Neural cell (in vitro differentiated cells): ENCODE data around the gene DLG2. TPM values are rescaled to one million over a fixed set of nuclear protein-coding genes. Genes with fewer than 3 reads are reported as not detected.
"Not testable (repeated sequence)": the region's sequence is repeated elsewhere in the genome, so short reads cannot be mapped to it uniquely, and the experiment has no call there.

Experiments used
- H2AFZ ChIP-seq: fragments of 200-600, 300-800 bp; sonication (generic), shearing (Covaris generic); 2 replicates; pipeline ENCODE4 v1.6.0; 2014; ENCODE audit warnings: low read depth, mild to moderate bottlenecking, antibody characterized with exemption, low read length, moderate library complexity
- H3F3A ChIP-seq: fragments of 200-600 bp; shearing (Covaris generic); 2 replicates; pipeline ENCODE4 v1.6.1; 2016; ENCODE audit warnings: mild to moderate bottlenecking, moderate library complexity, mixed read lengths, antibody characterized with exemption, low read length; ENCODE audit not compliant: insufficient read depth, poor library complexity, severe bottlenecking
- H3K27ac ChIP-seq: fragments of 200-600, 300-800 bp; sonication (generic), shearing (Covaris generic); 2 replicates; pipeline ENCODE4 v1.5.1; 2014; ENCODE audit warnings: mild to moderate bottlenecking, low read length, moderate library complexity
- H3K27me3 ChIP-seq: fragments of 300-800, 200-600 bp; sonication (generic), shearing (Covaris generic); 2 replicates; pipeline ENCODE4 v1.6.0; 2014; ENCODE audit warnings: mild to moderate bottlenecking, low read depth, low read length, moderate library complexity; ENCODE audit not compliant: insufficient read depth
- H3K36me3 ChIP-seq: fragments of 300-800, 200-600 bp; sonication (generic), shearing (Covaris generic); 2 replicates; pipeline ENCODE4 v1.5.1; 2014; ENCODE audit warnings: mild to moderate bottlenecking, antibody characterized with exemption, low read length, moderate library complexity; ENCODE audit not compliant: insufficient read depth
- H3K4me2 ChIP-seq: fragments of 300-800, 200-600 bp; sonication (generic), shearing (Covaris generic); 2 replicates; pipeline ENCODE4 v1.6.0; 2014; ENCODE audit warnings: mild to moderate bottlenecking, low read length
- H3K4me3 ChIP-seq: fragments of 300-800, 200-600 bp; sonication (generic), shearing (Covaris generic); 2 replicates; pipeline ENCODE4 v1.5.1; 2014; ENCODE audit warnings: mild to moderate bottlenecking, low read length, moderate library complexity
- H3K79me2 ChIP-seq: fragments of 200-600 bp; shearing (Covaris generic); replicated peaks from 2 replicates; pipeline ENCODE4 v1.6.0; 2014; ENCODE audit warnings: mild to moderate bottlenecking, low read length, moderate library complexity; ENCODE audit not compliant: insufficient read depth
- H3K9ac ChIP-seq: fragments of 300-800, 200-600 bp; sonication (generic), shearing (Covaris generic); 2 replicates; pipeline ENCODE4 v1.6.1; 2016; ENCODE audit warnings: mild to moderate bottlenecking, low read length, mixed read lengths
- H3K9me2 ChIP-seq: fragments of 200-600 bp; shearing (Covaris generic); 2 replicates; pipeline ENCODE4 v1.6.1; 2016; ENCODE audit warnings: mild to moderate bottlenecking, low read length, mixed read lengths; ENCODE audit not compliant: insufficient read depth
- H3K9me3 ChIP-seq: fragments of 200-600, 300-800 bp; sonication (generic), shearing (Covaris generic); 2 replicates; pipeline ENCODE4 v1.6.1; 2016; ENCODE audit warnings: mild to moderate bottlenecking, mixed run types, low read length, moderate library complexity, mixed read lengths
- H4K20me1 ChIP-seq: fragments of 200-600 bp; shearing (Covaris generic); 2 replicates; pipeline ENCODE4 v1.6.1; 2016; ENCODE audit warnings: mild to moderate bottlenecking, mixed run types; ENCODE audit not compliant: insufficient read depth
- CTCF ChIP-seq: fragments of 450-650 bp; IDR thresholded peaks from 2 replicates; pipeline ENCODE4 v1.5.1; 2014; ENCODE audit warnings: antibody characterized with exemption, mild to moderate bottlenecking, moderate library complexity; ENCODE audit not compliant: poor library complexity, severe bottlenecking
- EP300 ChIP-seq: fragments of 450-650 bp; conservative IDR thresholded peaks from 2 replicates; pipeline ENCODE4 v1.6.1; 2014; ENCODE audit warnings: antibody characterized with exemption, mild to moderate bottlenecking, moderate library complexity; ENCODE audit not compliant: poor library complexity, severe bottlenecking
- EZH2 ChIP-seq: fragments of 200-600, 300-800 bp; shearing (Covaris generic), sonication (generic); IDR thresholded peaks from 2 replicates; pipeline ENCODE4 v1.6.1; 2014; ENCODE audit warnings: antibody characterized with exemption, low read length, borderline replicate concordance, mild to moderate bottlenecking; ENCODE audit not compliant: insufficient read depth, poor library complexity, severe bottlenecking
- MXI1 ChIP-seq: fragments of 450-650 bp; conservative IDR thresholded peaks from 2 replicates; pipeline ENCODE4 v1.6.1; 2014; ENCODE audit warnings: antibody characterized with exemption, mild to moderate bottlenecking; ENCODE audit not compliant: poor library complexity, severe bottlenecking
- POLR2AphosphoS5 ChIP-seq: IDR thresholded peaks from 2 replicates; pipeline ENCODE4 v1.6.1; 2012
- RAD21 ChIP-seq: fragments of 450-650 bp; conservative IDR thresholded peaks from 2 replicates; pipeline ENCODE4 v1.6.1; 2014; ENCODE audit warnings: antibody characterized with exemption, mild to moderate bottlenecking, moderate library complexity
- REST ChIP-seq: IDR thresholded peaks from 2 replicates; pipeline ENCODE4 v1.6.1; 2012; ENCODE audit warnings: borderline replicate concordance
- SMC3 ChIP-seq: fragments of 450-650 bp; conservative IDR thresholded peaks from 2 replicates; pipeline ENCODE4 v1.6.1; 2014; ENCODE audit warnings: antibody characterized with exemption, mild to moderate bottlenecking, moderate library complexity; ENCODE audit not compliant: poor library complexity
- TAF1 ChIP-seq: IDR thresholded peaks from 2 replicates; pipeline ENCODE4 v1.6.1; 2012; ENCODE audit warnings: low read depth
- polyA plus RNA-seq: library from polyadenylated mRNA; depleted of rRNA; stranded (reverse); fragments of >200 nt; gene quantifications from 2 replicates; pipeline ENCODE4 v1.2.3, GENCODE V29; 2014

The DLG2 gene
- polyA plus RNA-seq, 1 donor from 2014 or later = 179 TPM

GRCh38 chr11:84847842-84848241 lies 779.3 kb downstream of the DLG2 start:
- TF ChIP-seq REST (no peak), MXI1 (no peak)
- no peaks in the 10 kb centered on the region for H4K20me1 ChIP-seq

GRCh38 chr11:84840201-84840600 lies 786.9 kb downstream of the DLG2 start:
- not testable (repeated sequence) for H3K9ac ChIP-seq, H3K27me3 ChIP-seq, H2AFZ ChIP-seq, H3K4me2 ChIP-seq, H3K9me3 ChIP-seq, H3K79me2 ChIP-seq, H3K27ac ChIP-seq, H3F3A ChIP-seq, H4K20me1 ChIP-seq, H3K36me3 ChIP-seq, H3K4me3 ChIP-seq, H3K9me2 ChIP-seq

More at GRCh38 chr11:84847842-84848241, 779.3 kb downstream of the DLG2 start:
- Histone ChIP-seq H3K79me2 (no peaks in the 10 kb centered on the region), H3K9ac (no peak overlapping the region), H3K4me2 (no peak overlapping the region), H3F3A (no peaks in the 10 kb centered on the region), H3K36me3 (no peaks in the 10 kb centered on the region), H3K4me3 (no peak overlapping the region), H3K27me3 (no peaks in the 10 kb centered on the region), H3K9me2 (no peaks in the 10 kb centered on the region), H3K9me3 (no peaks in the 10 kb centered on the region), H3K27ac (no peak overlapping the region), H2AFZ (no peak overlapping the region)

GRCh38 chr11:84837402-84838069 lies 789.6 kb downstream of the DLG2 start:
- no peak overlapping the region for H3K4me2 ChIP-seq
- no peaks in the 10 kb centered on the region for H3K36me3 ChIP-seq
- TF ChIP-seq EZH2 (no peak), REST (no peak), EP300 (no peak), MXI1 (no peak), CTCF (no peak), TAF1 (no peak), SMC3 (no peak), POLR2AphosphoS5 (no peak), RAD21 (no peak)
- no peak overlapping the region for H3K27ac ChIP-seq
- H3F3A ChIP-seq = no peaks in the 10 kb centered on the region
- no peaks in the 10 kb centered on the region for H4K20me1 ChIP-seq
- H3K9me3 ChIP-seq = no peaks in the 10 kb centered on the region
- no peaks in the 10 kb centered on the region for H3K9me2 ChIP-seq
- H3K4me3 ChIP-seq = no peak overlapping the region
- H2AFZ ChIP-seq = no peak overlapping the region
- H3K9ac ChIP-seq = no peak overlapping the region
- no peaks in the 10 kb centered on the region for H3K27me3 ChIP-seq
- H3K79me2 ChIP-seq = no peaks in the 10 kb centered on the region
